OCI-LY1 (cell line): Measurements from ENCODE around the gene C19orf53.
A peak's percentile ranks its signal among the peaks of the same experiment; 100 is the strongest.

Experiments used
- H2AFZ ChIP-seq: fragments of 200-600 bp; sonication (generic), shearing (Covaris generic); 2 replicates; pipeline ENCODE4 v1.6.0; 2014; ENCODE audit warnings: antibody characterized with exemption, mild to moderate bottlenecking, low read length
- H3F3A ChIP-seq: fragments of 200-600 bp; sonication (generic), shearing (Covaris generic); 2 replicates; pipeline ENCODE4 v1.6.0; 2014; ENCODE audit warnings: mild to moderate bottlenecking, antibody characterized with exemption, low read length, moderate library complexity; ENCODE audit not compliant: insufficient read depth
- H3K27ac ChIP-seq: fragments of 200-600 bp; sonication (generic); 2 replicates; pipeline ENCODE4 v1.5.1; 2014; ENCODE audit warnings: low read length, mixed run types, mild to moderate bottlenecking, low read depth; ENCODE audit not compliant: poor library complexity, severe bottlenecking
- H3K27me3 ChIP-seq: fragments of 200-600 bp; sonication (generic); 2 replicates; pipeline ENCODE4 v1.6.0; 2014; ENCODE audit warnings: antibody characterized with exemption, mild to moderate bottlenecking, low read length, moderate library complexity; ENCODE audit not compliant: insufficient read depth
- H3K36me3 ChIP-seq: fragments of 200-600 bp; sonication (generic); 2 replicates; pipeline ENCODE4 v1.6.1; 2014; ENCODE audit warnings: mild to moderate bottlenecking, antibody characterized with exemption, low read length, moderate library complexity, mixed read lengths; ENCODE audit not compliant: insufficient read depth
- H3K4me1 ChIP-seq: fragments of 200-600 bp; sonication (generic); 2 replicates; pipeline ENCODE4 v1.5.1; 2014; ENCODE audit warnings: mild to moderate bottlenecking, low read length, moderate library complexity; ENCODE audit not compliant: insufficient read depth, severe bottlenecking
- H3K4me2 ChIP-seq: fragments of 200-600 bp; sonication (generic), shearing (Covaris generic); 2 replicates; pipeline ENCODE4 v1.6.1; 2014; ENCODE audit warnings: low read length
- H3K4me3 ChIP-seq: fragments of 200-600 bp; sonication (generic); 2 replicates; pipeline ENCODE4 v1.5.1; 2014; ENCODE audit warnings: low read length, low read depth, mild to moderate bottlenecking, mixed read lengths; ENCODE audit not compliant: poor library complexity, severe bottlenecking
- H3K79me2 ChIP-seq: fragments of 200-600 bp; shearing (Covaris generic); 2 replicates; pipeline ENCODE4 v1.6.1; 2016; ENCODE audit warnings: mixed run types, low read length, mixed read lengths; ENCODE audit not compliant: insufficient read depth
- H3K9ac ChIP-seq: fragments of 200-600 bp; sonication (generic), shearing (Covaris generic); 2 replicates; pipeline ENCODE4 v1.6.1; 2014; ENCODE audit warnings: mild to moderate bottlenecking, low read length, mixed read lengths
- H3K9me2 ChIP-seq: fragments of 200-600 bp; sonication (generic), shearing (Covaris generic); 2 replicates; pipeline ENCODE4 v1.6.1; 2014; ENCODE audit warnings: low read depth, mild to moderate bottlenecking, low read length, mixed read lengths
- H3K9me3 ChIP-seq: fragments of 200-600 bp; shearing (Covaris generic); 2 replicates; pipeline ENCODE4 v1.6.1; 2014; ENCODE audit warnings: low read length, mixed read lengths
- H4K20me1 ChIP-seq: fragments of 200-600 bp; sonication (generic), shearing (Covaris generic); 2 replicates; pipeline ENCODE4 v1.6.0; 2016; ENCODE audit warnings: mild to moderate bottlenecking, low read length; ENCODE audit not compliant: insufficient read depth
- CTCF ChIP-seq: fragments of 200-600 bp; sonication (generic), shearing (Covaris generic); IDR thresholded peaks from 2 replicates; pipeline ENCODE4 v1.5.1; 2017; ENCODE audit warnings: mild to moderate bottlenecking, antibody characterized with exemption, low read length, moderate library complexity, mixed read lengths
- EZH2 ChIP-seq: fragments of 200-600 bp; sonication (generic), shearing (Covaris generic); IDR thresholded peaks from 2 replicates; pipeline ENCODE4 v1.8.0; 2017; ENCODE audit warnings: borderline replicate concordance, mixed run types, mild to moderate bottlenecking, antibody characterized with exemption, low read length, moderate library complexity, mixed read lengths

The C19orf53 gene

DNA sequence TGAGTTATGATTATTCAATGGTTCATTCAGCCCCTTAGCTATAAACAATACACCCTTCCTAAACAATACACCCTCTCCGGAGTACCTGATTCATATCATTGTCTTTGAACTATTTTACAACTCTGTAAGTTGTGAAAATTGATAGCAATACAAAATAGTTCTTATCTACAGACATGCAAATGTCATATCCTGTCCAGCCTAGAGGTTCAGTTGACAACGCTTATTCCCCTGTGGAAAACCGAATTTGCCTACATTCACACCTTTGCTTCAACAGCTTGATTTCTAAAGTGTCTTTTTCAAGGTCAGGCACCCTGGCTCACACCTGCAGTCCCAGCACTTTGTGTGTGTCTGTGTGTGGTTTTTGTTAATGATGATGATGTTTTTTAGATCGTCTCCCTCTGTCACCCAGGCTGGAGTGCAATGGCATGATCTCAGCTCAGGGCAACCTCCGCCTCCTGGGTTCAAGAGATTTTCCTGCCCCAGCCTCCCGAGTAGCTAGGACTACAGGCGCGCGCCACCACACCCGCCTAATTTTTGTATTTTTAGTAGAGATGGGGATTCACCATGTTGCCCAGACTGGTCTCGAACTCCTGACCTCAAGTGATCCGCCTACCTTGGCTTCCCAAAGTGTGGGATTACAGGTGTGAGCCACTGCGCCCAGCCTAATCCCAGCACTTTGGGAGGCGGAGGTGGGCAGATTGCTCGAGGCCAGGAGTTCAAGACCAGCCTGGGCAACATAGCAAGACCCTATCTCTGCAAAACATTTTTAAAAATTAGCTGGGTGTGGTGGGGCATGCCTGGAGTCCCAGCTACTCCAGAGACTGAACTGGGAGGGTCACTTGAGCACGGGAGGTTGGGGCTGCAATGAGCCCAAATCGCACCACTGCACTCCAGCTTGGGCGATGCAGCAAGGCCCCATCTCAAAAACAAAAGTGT, 9.6 kb downstream of the C19orf53 start:
- H3F3A ChIP-seq, result no peaks in the 10 kb centered on the region
- peaks cover 38% of the 10 kb centered on the region for H3K4me1 ChIP-seq
- H3K9me3 ChIP-seq, result no peaks in the 10 kb centered on the region
- no peaks in the 10 kb centered on the region for H3K27me3 ChIP-seq
- H3K27ac ChIP-seq, result peak overlapping the region; percentile 63
- 0 out of 2 replicates have a peak overlapping the region, but pooled peaks have one; percentile 1 for H3K4me2 ChIP-seq
- no peak overlapping the region for H3K4me3 ChIP-seq
- H3K79me2 ChIP-seq, result no peaks in the 10 kb centered on the region
- peaks cover 12% of the 10 kb centered on the region for H3K36me3 ChIP-seq
- H3K9me2 ChIP-seq, result no peaks in the 10 kb centered on the region
- no peak overlapping the region for H3K9ac ChIP-seq
- H2AFZ ChIP-seq, result no peak overlapping the region
- no peaks in the 10 kb centered on the region for H4K20me1 ChIP-seq
- TF ChIP-seq EZH2 (no peak), CTCF (no peak)

DNA sequence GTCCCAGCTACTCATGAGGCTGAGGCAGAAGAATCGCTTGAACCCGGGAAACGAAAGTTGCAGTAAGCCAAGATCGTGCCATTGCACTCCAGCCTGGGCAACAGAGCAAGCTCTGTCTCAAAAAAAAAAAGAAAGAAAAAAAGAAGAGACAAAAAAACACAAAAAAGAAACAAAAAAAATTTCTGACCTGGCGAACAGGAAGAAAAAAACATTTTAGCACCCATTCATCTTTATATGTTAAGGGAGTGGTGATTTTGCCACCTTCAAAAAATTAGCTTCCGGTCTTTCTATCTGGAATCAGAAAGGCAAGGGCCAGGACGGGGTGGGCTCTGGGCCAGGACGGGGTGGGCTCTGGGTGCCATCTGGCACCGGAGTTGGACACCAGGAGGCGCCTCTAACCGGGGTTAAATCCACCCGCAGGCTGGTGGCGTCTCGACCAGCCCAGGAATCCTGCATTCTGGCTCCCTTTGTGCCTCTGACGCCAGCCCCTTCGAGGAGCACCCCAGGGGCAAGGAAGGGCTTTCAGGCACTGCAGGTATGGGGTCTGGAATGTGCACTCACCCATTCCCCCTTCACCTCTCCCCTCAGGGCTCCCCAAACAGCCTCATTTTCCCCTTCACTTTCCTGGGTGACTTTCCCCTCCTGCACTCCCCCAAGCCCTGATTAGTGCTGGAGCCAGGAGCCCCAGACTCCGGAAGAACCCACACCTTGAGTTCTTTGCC, 10.6 kb downstream of the C19orf53 start:
- Histone ChIP-seq H3K27me3 (no peaks in the 10 kb centered on the region), H3K4me2 (peak overlapping the region; percentile 21; the same call in 1 of the 2 replicates), H4K20me1 (no peaks in the 10 kb centered on the region), H3K9me2 (no peaks in the 10 kb centered on the region), H2AFZ (no peak overlapping the region), H3K27ac (no peak overlapping the region), H3K79me2 (no peaks in the 10 kb centered on the region), H3K9me3 (no peaks in the 10 kb centered on the region), H3F3A (no peaks in the 10 kb centered on the region), H3K9ac (no peak overlapping the region; the same call in 1 of the 2 replicates), H3K4me1 (peaks cover 43% of the 10 kb centered on the region), H3K4me3 (no peak overlapping the region), H3K36me3 (peaks cover 1% of the 10 kb centered on the region)
- TF ChIP-seq EZH2 (no peak), CTCF (peak; percentile 67)

GRCh38 chr19:13788991-13789390, 14.7 kb downstream of the C19orf53 start:
- H3K4me1 ChIP-seq, result peaks cover 37% of the 10 kb centered on the region
- peak overlapping the region; percentile 14 for H3K27ac ChIP-seq

More at GRCh38 chr19:13788991-13789390, 14.7 kb downstream of the C19orf53 start:
- no peak overlapping the region for H3K4me2 ChIP-seq
- no peak for TF ChIP-seq EZH2
- TF ChIP-seq CTCF, result no peak
- H3K9me3 ChIP-seq, result no peaks in the 10 kb centered on the region
- H2AFZ ChIP-seq, result no peak overlapping the region
- no peak overlapping the region for H3K9ac ChIP-seq
- no peaks in the 10 kb centered on the region for H3K79me2 ChIP-seq
- H3K9me2 ChIP-seq, result no peaks in the 10 kb centered on the region
- no peaks in the 10 kb centered on the region for H4K20me1 ChIP-seq
- H3K36me3 ChIP-seq, result no peaks in the 10 kb centered on the region
- no peak overlapping the region for H3K4me3 ChIP-seq
- H3K27me3 ChIP-seq, result no peaks in the 10 kb centered on the region
- H3F3A ChIP-seq, result no peaks in the 10 kb centered on the region
